SK-N-SH treated with all-trans-retinoic acid at 6 μM for 48 hours (cell line): ENCODE measurements around the gene S100A3.

Source experiments
- ARNTL ChIP-seq: fragments of 450-650 bp; formaldehyde crosslinking; IDR thresholded peaks from 2 replicates; pipeline ENCODE4 v1.5.0; 2020; ENCODE audit warnings: low read depth, mild to moderate bottlenecking, moderate library complexity, borderline replicate concordance
- BACH2 ChIP-seq: fragments of 250-450 bp; sonication (Bioruptor Pico); IDR thresholded peaks from 2 replicates; pipeline ENCODE4 v1.9.0; 2021; ENCODE audit warnings: mild to moderate bottlenecking, borderline replicate concordance
- CSDC2 ChIP-seq: fragments of 250-450 bp; sonication (Bioruptor Pico); IDR thresholded peaks from 2 replicates; pipeline ENCODE4 v1.5.0; 2020; ENCODE audit warnings: mild to moderate bottlenecking, moderate library complexity
- CSRNP3 ChIP-seq: fragments of 250-450 bp; sonication (Bioruptor Pico); IDR thresholded peaks from 2 replicates; pipeline ENCODE4 v1.5.1; 2021; ENCODE audit warnings: mild to moderate bottlenecking, moderate library complexity
- GLIS3 ChIP-seq: fragments of 250-450 bp; sonication (Bioruptor Pico); IDR thresholded peaks from 2 replicates; pipeline ENCODE4 v1.5.0; 2020; ENCODE audit warnings: mild to moderate bottlenecking, moderate library complexity
- ISL1 ChIP-seq: fragments of 250-450 bp; sonication (Bioruptor Pico); IDR thresholded peaks from 2 replicates; pipeline ENCODE4 v2.1.2; 2022; ENCODE audit warnings: mild to moderate bottlenecking, moderate library complexity
- OSR1 ChIP-seq: fragments of 250-450 bp; sonication (Bioruptor Pico); IDR thresholded peaks from 2 replicates; pipeline ENCODE4 v1.8.0; 2022; ENCODE audit warnings: moderate library complexity, mild to moderate bottlenecking, inconsistent platforms
- PATZ1 ChIP-seq: fragments of 250-450 bp; sonication (Bioruptor Pico); IDR thresholded peaks from 2 replicates; pipeline ENCODE4 v1.8.0; 2020; ENCODE audit warnings: mild to moderate bottlenecking, moderate library complexity, borderline replicate concordance
- ZFP3 ChIP-seq: fragments of 250-450 bp; sonication (Bioruptor Pico); IDR thresholded peaks from 2 replicates; pipeline ENCODE4 v1.5.0; 2020; ENCODE audit warnings: mild to moderate bottlenecking, moderate library complexity
- ZNF565 ChIP-seq: fragments of 450-650 bp; formaldehyde crosslinking; conservative IDR thresholded peaks from 2 replicates; pipeline ENCODE4 v1.5.0; 2020; ENCODE audit warnings: low read depth, mild to moderate bottlenecking, moderate library complexity
- ZNF8 ChIP-seq: fragments of 450-650 bp; formaldehyde crosslinking; IDR thresholded peaks from 2 replicates; pipeline ENCODE4 v1.5.0; 2020; ENCODE audit warnings: mild to moderate bottlenecking, moderate library complexity

- TF ChIP-seq PATZ1 (CRISPR knock-in tag) (no peak), GLIS3 (CRISPR knock-in tag) (no peak), ZNF565 (CRISPR knock-in tag) (no peak), BACH2 (no peak), ZFP3 (CRISPR knock-in tag) (no peak), ZNF8 (CRISPR knock-in tag) (no peak), ISL1 (CRISPR knock-in tag) (no peak), ARNTL (CRISPR knock-in tag) (no peak), CSRNP3 (CRISPR knock-in tag) (no peak), OSR1 (CRISPR knock-in tag) (no peak), CSDC2 (CRISPR knock-in tag) (no peak)
Measured at GRCh38 chr1:153583976-153584375, 34.9 kb upstream of the S100A3 start.
